BLaER1 (cell line): Measurements from ENCODE around the gene ZMYND10.

Experiments used
- H3K27ac ChIP-seq: shearing (Covaris generic); formaldehyde crosslinking; 2 replicates; pipeline ENCODE4 v1.8.1; 2022
- H3K27me3 ChIP-seq: shearing (Covaris generic); formaldehyde crosslinking; 2 replicates; pipeline ENCODE4 v1.8.1; 2022
- H3K36me3 ChIP-seq: shearing (Covaris generic); formaldehyde crosslinking; 2 replicates; pipeline ENCODE4 v1.8.1; 2022
- H3K4me1 ChIP-seq: shearing (Covaris generic); formaldehyde crosslinking; 2 replicates; pipeline ENCODE4 v1.8.1; 2022
- H3K4me2 ChIP-seq: shearing (Covaris generic); formaldehyde crosslinking; 2 replicates; pipeline ENCODE4 v1.8.1; 2022
- H3K4me3 ChIP-seq: shearing (Covaris generic); formaldehyde crosslinking; 2 replicates; pipeline ENCODE4 v1.8.1; 2022
- H3K9ac ChIP-seq: shearing (Covaris generic); formaldehyde crosslinking; 2 replicates; pipeline ENCODE4 v1.8.1; 2022
- H3K9me3 ChIP-seq: shearing (Covaris generic); formaldehyde crosslinking; 2 replicates; pipeline ENCODE4 v1.8.1; 2022
- H4K20me1 ChIP-seq: shearing (Covaris generic); formaldehyde crosslinking; 2 replicates; pipeline ENCODE4 v1.8.1; 2022
- Cebpa-rat ChIP-seq: shearing (Covaris generic); IDR thresholded peaks from 2 replicates; pipeline ENCODE4 v1.8.1; 2022

ZMYND10 gene

DNA sequence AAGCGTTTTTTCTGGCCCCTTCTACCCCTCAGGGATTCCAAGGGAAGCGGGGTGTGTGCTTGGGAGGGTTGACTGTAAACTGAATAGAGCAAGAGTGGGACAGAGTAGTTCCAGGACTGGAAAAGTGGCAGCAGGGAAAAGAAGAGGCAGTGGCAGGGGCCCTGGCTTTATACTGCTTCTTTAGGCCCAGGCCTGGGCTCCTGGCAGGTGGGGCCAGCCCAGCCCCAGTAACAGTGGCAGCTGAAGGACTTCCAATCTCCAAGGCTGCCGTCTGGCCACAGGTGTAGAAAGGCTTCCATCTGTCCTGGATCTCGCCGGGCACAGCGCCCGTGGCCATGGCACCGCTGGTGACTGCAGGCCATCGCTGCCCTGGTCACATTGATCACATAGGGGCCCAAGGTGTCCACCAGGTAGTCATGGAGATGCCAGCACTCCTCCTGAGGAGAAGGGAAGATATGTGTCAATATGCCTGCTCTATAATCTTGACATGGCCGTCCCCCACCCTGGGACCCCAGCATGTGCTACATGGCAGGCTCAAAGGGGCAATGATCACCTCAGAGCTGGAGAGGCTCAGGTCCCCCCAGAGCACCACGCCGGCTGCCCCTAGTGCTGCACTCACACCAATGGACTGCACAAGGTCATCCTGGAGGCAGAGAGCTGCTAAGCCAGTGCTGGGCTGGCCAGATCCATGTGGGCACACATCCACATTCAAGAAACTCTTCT is 52.3 kb downstream of the ZMYND10 start:
- H3K9ac ChIP-seq, result peak overlapping the region; percentile 84

DNA sequence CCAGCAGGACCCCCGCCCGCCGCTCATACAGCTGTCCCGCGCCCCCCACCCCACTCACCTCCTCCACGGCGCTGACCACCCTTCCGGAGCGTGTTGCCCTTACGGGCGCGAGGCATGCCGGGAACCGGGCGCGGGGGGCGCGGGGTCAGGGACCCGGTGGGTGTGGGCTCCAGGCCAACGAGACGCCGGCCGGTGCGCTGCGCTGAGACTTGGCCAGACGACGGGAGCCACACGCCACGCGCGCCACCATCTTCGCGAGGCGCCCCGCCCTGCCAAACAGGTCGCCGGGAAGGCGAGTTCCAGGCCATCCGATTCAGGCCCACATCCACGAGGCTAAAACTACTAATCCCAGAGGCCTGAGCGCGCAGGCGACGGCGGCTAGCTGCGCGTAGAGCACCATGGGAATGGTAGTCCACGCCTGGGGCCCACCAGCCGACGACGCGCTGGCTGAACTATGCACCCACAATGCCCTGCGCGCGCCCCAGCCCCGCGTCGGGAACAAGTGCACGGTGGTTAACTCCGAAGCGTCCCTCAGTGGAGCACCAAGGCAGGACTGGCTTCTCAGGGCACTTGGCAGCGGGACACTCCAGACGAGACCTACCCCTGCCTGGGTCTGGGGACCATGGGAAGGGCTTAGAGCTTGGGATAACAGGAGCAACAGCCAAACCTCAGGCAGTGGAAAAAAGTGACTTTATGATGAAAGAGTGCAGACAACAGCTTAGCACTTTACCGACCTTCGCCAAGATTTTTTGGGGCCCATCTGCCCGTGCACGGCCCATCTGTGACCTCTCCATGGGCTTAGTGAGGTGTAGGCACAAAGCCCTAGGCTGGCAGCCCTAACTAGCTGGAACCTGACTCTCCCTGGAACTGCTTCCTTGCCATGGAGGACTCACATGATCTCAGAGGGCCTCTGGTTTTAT is 53.1 kb downstream of the ZMYND10 start, which contains the start of gene IFRD2:
TSS of gene IFRD2 (minus strand) at position 271 of the 920 bp plus-strand sequence. CDS start at position 116, 155 bp downstream.
- Histone ChIP-seq H3K4me3 (peak within 1 kb of the TSS; percentile 97), H3K27ac (peak within 1 kb of the TSS; percentile 96), H3K9me3 (no peaks in the 10 kb centered on the region)

More for the DNA sequence above, 52.3 kb downstream of the ZMYND10 start:
- Histone ChIP-seq H4K20me1 (peaks cover 4% of the 10 kb centered on the region; the same call in 1 of the 2 replicates), H3K4me2 (peak overlapping the region; percentile 93), H3K27ac (peak overlapping the region; percentile 83), H3K36me3 (peaks cover 34% of the 10 kb centered on the region), H3K4me1 (peaks cover 31% of the 10 kb centered on the region), H3K4me3 (peak overlapping the region; percentile 97), H3K9me3 (no peaks in the 10 kb centered on the region), H3K27me3 (no peaks in the 10 kb centered on the region)
- no peak for TF ChIP-seq Cebpa-rat

More for the DNA sequence above, 53.1 kb downstream of the ZMYND10 start, which contains the start of gene IFRD2:
- Histone ChIP-seq H3K36me3 (peaks cover 42% of the 10 kb centered on the region), H3K27me3 (no peaks in the 10 kb centered on the region), H4K20me1 (no peaks in the 10 kb centered on the region; the same call in 1 of the 2 replicates), H3K9ac (peak within 1 kb of the TSS; percentile 98), H3K4me1 (peaks cover 24% of the 10 kb centered on the region), H3K4me2 (peak within 1 kb of the TSS; percentile 98)
- TF ChIP-seq Cebpa-rat, result no peak
